GM12878 (cell line): ENCODE results near the gene S100A10.

Source experiments
- E4F1 ChIP-seq: fragments of 450-650 bp; IDR thresholded peaks from 2 replicates; pipeline ENCODE4 v1.6.1; 2018; ENCODE audit warnings: borderline replicate concordance, mild to moderate bottlenecking; ENCODE audit not compliant: partially characterized antibody
- EZH2 ChIP-seq: IDR thresholded peaks from 2 replicates; pipeline ENCODE4 v1.6.1; 2012; ENCODE audit warnings: low read depth, mild to moderate bottlenecking, control low read depth, inconsistent platforms, low read length, borderline replicate concordance; ENCODE audit not compliant: control insufficient read depth
- MAX ChIP-seq: IDR thresholded peaks from 2 replicates; pipeline ENCODE4 v1.6.1; 2012; ENCODE audit warnings: low read depth, low read length, improper control_type of control experiment
- POLR2AphosphoS5 ChIP-seq: IDR thresholded peaks from 2 replicates; pipeline ENCODE4 v1.6.1; 2011; ENCODE audit warnings: mild to moderate bottlenecking, low read length, inconsistent platforms

GRCh38 chr1:151985768-151986167, 7.9 kb downstream of the S100A10 start:
- TF ChIP-seq POLR2AphosphoS5 (no peak), MAX (no peak), EZH2 (no peak), E4F1 (no peak)
